ENCODE measurements around the gene RHOT2. TPM values are rescaled to one million over a fixed set of nuclear protein-coding genes. Genes with fewer than 3 reads are reported as not detected.

The RHOT2 gene
- total RNA-seq, 1 donor from 2014 or later = 73.8 TPM

GRCh38 chr16:662597-662996 is 5.3 kb upstream of the RHOT2 start:
- DNase-seq (ENCODE audit: low read depth) = no peak
- TF ChIP-seq, protein P1, sequence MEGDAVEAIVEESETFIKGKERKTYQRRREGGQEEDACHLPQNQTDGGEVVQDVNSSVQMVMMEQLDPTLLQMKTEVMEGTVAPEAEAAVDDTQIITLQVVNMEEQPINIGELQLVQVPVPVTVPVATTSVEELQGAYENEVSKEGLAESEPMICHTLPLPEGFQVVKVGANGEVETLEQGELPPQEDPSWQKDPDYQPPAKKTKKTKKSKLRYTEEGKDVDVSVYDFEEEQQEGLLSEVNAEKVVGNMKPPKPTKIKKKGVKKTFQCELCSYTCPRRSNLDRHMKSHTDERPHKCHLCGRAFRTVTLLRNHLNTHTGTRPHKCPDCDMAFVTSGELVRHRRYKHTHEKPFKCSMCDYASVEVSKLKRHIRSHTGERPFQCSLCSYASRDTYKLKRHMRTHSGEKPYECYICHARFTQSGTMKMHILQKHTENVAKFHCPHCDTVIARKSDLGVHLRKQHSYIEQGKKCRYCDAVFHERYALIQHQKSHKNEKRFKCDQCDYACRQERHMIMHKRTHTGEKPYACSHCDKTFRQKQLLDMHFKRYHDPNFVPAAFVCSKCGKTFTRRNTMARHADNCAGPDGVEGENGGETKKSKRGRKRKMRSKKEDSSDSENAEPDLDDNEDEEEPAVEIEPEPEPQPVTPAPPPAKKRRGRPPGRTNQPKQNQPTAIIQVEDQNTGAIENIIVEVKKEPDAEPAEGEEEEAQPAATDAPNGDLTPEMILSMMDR (conservative IDR thresholded peaks at IDR 0.05; ENCODE audit: low read depth, low read length) = no peak

DNA sequence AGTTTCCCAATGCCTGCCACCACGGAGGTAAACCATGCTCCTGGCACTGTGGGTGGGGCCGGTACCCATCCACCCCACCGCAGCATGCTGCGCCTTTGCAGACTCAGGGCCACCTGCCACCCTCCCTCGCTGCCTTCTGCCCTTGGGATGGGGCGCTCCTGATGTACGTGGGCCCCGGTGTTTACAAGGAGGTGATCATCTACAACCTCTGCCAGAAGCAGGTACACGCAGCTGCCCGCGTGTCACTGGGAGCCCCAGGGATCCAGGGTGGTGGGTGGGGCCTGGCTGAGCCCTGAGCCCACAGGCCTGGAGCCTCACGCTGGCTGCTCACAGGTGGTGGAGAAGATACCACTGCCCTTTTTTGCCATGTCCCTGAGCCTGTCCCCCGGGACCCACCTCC is 1.4 kb upstream of the RHOT2 start:
- no peak for DNase-seq (ENCODE audit: low read depth)
- TF ChIP-seq, protein P1 (conservative IDR thresholded peaks at IDR 0.05; ENCODE audit: low read depth, low read length) = no peak
- no peak overlapping the region for H3K4me3 ChIP-seq (ENCODE audit: low read depth, low read length)

More at GRCh38 chr16:662597-662996, 5.3 kb upstream of the RHOT2 start:
- no peak overlapping the region for H3K4me3 ChIP-seq (ENCODE audit: low read depth, low read length)

GRCh38 chr16:667113-667779 is 686 bp upstream of the RHOT2 start:
- TF ChIP-seq, protein P1 (conservative IDR thresholded peaks at IDR 0.05; ENCODE audit: low read depth, low read length) = no peak
- H3K4me3 ChIP-seq (ENCODE audit: low read depth, low read length) = no peak overlapping the region
- DNase-seq (ENCODE audit: low read depth) = no peak

DNA sequence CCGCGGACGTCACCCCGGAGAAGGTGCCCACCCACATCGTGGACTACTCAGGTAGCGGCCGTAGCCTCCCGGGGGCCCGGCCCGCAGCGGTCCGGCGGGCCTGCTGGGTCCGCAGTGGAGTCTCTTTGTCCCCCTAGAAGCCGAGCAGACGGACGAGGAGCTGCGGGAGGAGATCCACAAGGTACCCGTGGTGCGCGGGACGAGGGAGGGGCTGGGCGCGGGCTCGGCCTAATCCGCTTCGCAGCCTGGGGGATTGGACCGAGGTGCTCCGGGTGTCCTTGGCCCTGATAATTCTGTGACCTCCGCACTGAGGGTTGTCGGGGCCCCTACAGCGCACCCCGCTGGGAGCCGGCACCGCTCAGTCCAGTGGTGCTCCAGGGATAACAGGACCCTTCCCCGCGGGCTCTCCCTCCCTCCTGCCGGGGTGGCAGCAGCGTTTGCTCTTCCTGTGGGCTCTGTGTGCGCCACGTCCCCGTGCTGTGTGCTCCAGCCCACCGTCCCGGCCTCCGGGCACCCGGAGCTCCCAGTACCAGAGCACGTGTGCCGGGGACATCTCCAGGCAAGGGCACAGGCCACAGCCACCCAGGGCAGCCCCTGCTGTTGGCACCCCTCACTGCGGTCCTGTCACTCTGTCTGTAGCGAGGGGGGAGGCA is 713 bp downstream of the RHOT2 start:
- DNase-seq (ENCODE audit: low read depth) = no peak
- TF ChIP-seq, protein P1 (conservative IDR thresholded peaks at IDR 0.05; ENCODE audit: low read depth, low read length) = no peak
- H3K4me3 ChIP-seq (ENCODE audit: low read depth, low read length) = peak overlapping the region; percentile 98

DNA sequence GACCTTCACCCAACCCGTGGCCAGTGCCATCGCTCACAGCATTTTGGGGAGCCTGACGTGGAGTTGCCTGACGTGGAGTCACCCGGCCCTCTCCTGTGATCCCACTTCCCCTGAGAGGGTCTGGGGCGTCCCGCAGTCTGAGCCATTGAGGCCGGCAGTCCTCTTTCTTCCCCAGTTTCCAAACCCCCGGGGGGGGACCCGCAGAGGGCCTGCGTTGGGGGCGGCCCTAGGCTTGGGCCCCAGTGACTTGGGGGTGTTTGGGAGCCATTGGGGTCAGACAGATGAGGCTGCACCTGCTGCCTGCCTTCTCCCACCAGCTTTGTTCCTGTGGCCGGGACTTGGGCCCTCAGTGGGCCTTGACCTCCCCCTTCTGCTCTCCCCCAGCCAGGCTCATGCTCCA is 1.7 kb downstream of the RHOT2 start:
- TF ChIP-seq, protein P1 (conservative IDR thresholded peaks at IDR 0.05; ENCODE audit: low read depth, low read length) = no peak
- H3K4me3 ChIP-seq (ENCODE audit: low read depth, low read length) = no peak overlapping the region
- DNase-seq (ENCODE audit: low read depth) = no peak

DNA sequence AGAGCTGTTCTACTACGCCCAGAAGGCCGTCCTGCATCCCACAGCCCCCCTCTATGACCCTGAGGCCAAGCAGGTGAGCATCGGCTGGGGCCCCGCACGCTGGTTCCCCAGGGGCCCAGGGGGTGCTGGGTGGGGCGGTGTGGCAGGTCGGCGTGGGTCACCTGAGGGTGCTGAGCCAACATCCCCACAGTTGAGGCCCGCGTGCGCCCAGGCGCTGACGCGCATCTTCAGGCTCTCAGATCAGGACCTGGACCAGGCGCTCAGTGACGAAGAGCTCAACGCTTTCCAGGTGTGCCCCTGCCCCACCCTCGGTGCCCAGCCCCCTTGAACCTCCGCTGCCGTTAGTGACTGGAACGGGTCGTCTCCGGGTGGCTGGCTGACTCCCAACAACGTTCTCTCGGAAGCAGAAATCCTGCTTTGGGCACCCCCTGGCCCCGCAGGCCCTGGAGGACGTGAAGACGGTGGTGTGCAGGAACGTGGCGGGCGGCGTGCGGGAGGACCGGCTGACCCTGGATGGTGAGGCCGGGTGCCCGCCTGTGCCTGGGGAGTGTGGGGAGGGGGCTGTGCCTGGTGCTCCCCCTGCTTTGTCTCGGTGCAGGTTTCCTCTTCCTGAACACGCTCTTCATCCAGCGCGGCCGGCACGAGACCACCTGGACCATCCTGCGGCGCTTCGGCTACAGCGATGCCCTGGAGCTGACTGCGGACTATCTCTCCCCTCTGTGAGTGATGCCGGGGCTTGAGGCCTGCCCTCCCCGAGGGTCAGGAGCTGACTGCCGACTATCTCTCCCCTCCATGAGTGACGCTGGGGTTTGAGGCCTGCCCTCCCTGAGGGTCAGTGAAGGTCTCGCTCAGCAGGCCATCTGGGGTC is 2.8 kb downstream of the RHOT2 start:
- no peak overlapping the region for H3K4me3 ChIP-seq (ENCODE audit: low read depth, low read length)
- no peak for DNase-seq (ENCODE audit: low read depth)
- TF ChIP-seq, protein P1 (conservative IDR thresholded peaks at IDR 0.05; ENCODE audit: low read depth, low read length) = no peak

All from epithelial cell of proximal tubule (primary cell).